GM21786 (cell line): ENCODE results near the gene PRPF18.

ENCODE experiments used
- ATAC-seq: cut with Tn5 transposase; IDR thresholded peaks from one replicate; pipeline ENCODE4 v1.9.1; 2021; ENCODE audit not compliant: unreplicated experiment

PRPF18 gene

GRCh38 chr10:13637303-13637856, 50.6 kb downstream of the PRPF18 start:
- no peak for ATAC-seq

- ATAC-seq = no peak
Measured at GRCh38 chr10:13637894-13638293, 51.1 kb downstream of the PRPF18 start.

- no peak for ATAC-seq
Measured at GRCh38 chr10:13642293-13642692, 55.5 kb downstream of the PRPF18 start.

GRCh38 chr10:13643016-13643415, 56.3 kb downstream of the PRPF18 start:
- ATAC-seq = no peak

GRCh38 chr10:13644866-13645265, 58.1 kb downstream of the PRPF18 start:
- ATAC-seq = no peak

GRCh38 chr10:13648425-13648824, 61.7 kb downstream of the PRPF18 start:
- no peak for ATAC-seq

- no peak for ATAC-seq
Measured at GRCh38 chr10:13649844-13650520, 63.2 kb downstream of the PRPF18 start.

- ATAC-seq = no peak
Measured at GRCh38 chr10:13650961-13651360, 64.2 kb downstream of the PRPF18 start.

- ATAC-seq = no peak
Measured at GRCh38 chr10:13651969-13652720, 65.4 kb downstream of the PRPF18 start.

GRCh38 chr10:13652860-13653259, 66.1 kb downstream of the PRPF18 start:
- ATAC-seq = no peak

- no peak for ATAC-seq
Measured at GRCh38 chr10:13654118-13654830, 67.5 kb downstream of the PRPF18 start.

GRCh38 chr10:13654846-13655245, 68.1 kb downstream of the PRPF18 start:
- ATAC-seq = no peak

- no peak for ATAC-seq
Measured at GRCh38 chr10:13656337-13657100, 69.8 kb downstream of the PRPF18 start.

GRCh38 chr10:13657101-13657680, 70.4 kb downstream of the PRPF18 start:
- no peak for ATAC-seq

- no peak for ATAC-seq
Measured at GRCh38 chr10:13658264-13658663, 71.5 kb downstream of the PRPF18 start.

GRCh38 chr10:13658871-13659685, 72.3 kb downstream of the PRPF18 start:
- no peak for ATAC-seq

- ATAC-seq = no peak
Measured at GRCh38 chr10:13659887-13660550, 73.3 kb downstream of the PRPF18 start.

GRCh38 chr10:13660551-13660920, 73.8 kb downstream of the PRPF18 start:
- no peak for ATAC-seq

GRCh38 chr10:13661256-13661655, 74.5 kb downstream of the PRPF18 start:
- ATAC-seq = no peak
